CD4-positive, alpha-beta memory T cell (primary cell): ENCODE results near the gene PCOLCE2. TPM values are rescaled to one million over a fixed set of nuclear protein-coding genes. Genes with fewer than 3 reads are reported as not detected.

Source experiments
- CTCF ChIA-PET: fragments of 350-600 bp; sonication (Branson Sonifier 250); formaldehyde crosslinking; loops from one replicate; lab custom pipeline; 2021; ENCODE audit warnings: inconsistent platforms; ENCODE audit not compliant: partially characterized antibody; lab: Charles Lee
- POLR2A ChIA-PET: fragments of 350-600 bp; sonication (Branson Sonifier 250); formaldehyde crosslinking; loops from one replicate; lab custom pipeline; 2021; ENCODE audit not compliant: partially characterized antibody; lab: Charles Lee
- DNase-seq, 5 donors: peaks; one replicate each; pipeline versions ENCODE4 v3.0.0 to v3.0.0-alpha.2; 2020 to 2022; ENCODE audit warnings: mixed read lengths in 1 of 5
- H3K27ac ChIP-seq: one replicate; pipeline ENCODE4 v1.7.0; 2013; ENCODE audit warnings: low read depth, low read length
- H3K27me3 ChIP-seq: 2 replicates; pipeline ENCODE4 v1.7.0; 2013; ENCODE audit warnings: mild to moderate bottlenecking, low read length, moderate library complexity; ENCODE audit not compliant: insufficient read depth
- H3K36me3 ChIP-seq: 2 replicates; pipeline ENCODE4 v1.7.0; 2013; ENCODE audit warnings: mild to moderate bottlenecking, low read length, moderate library complexity; ENCODE audit not compliant: insufficient read depth
- H3K4me1 ChIP-seq: 2 replicates; pipeline ENCODE4 v1.7.0; 2013; ENCODE audit warnings: mild to moderate bottlenecking, low read length, moderate library complexity; ENCODE audit not compliant: insufficient read depth
- H3K4me3 ChIP-seq, 2 donors: one replicate each; pipeline ENCODE4 v1.7.0; 2013; ENCODE audit warnings: low read length in 2 of 2, mild to moderate bottlenecking in 1 of 2
- H3K9me3 ChIP-seq, 2 donors: one replicate each; pipeline ENCODE4 v1.7.0; 2013; ENCODE audit warnings: low read length in 2 of 2, control low read depth in 1 of 2; ENCODE audit not compliant: control insufficient read depth in 1 of 2
- H3K27ac Mint-ChIP-seq, 7 donors: one replicate each; pipeline ENCODE4 v1.8.0; 2020 to 2021; ENCODE audit warnings: mixed read lengths in 7 of 7, mild to moderate bottlenecking in 6 of 7, inconsistent platforms in 3 of 7, moderate library complexity in 3 of 7
- H3K27me3 Mint-ChIP-seq, 2 donors: one replicate each; pipeline ENCODE4 v1.8.0; 2020 to 2021; ENCODE audit warnings: mixed read lengths in 2 of 2
- H3K36me3 Mint-ChIP-seq, 2 donors: one replicate each; pipeline ENCODE4 v1.8.0; 2020 to 2021; ENCODE audit warnings: mixed read lengths in 2 of 2, inconsistent platforms in 1 of 2, mild to moderate bottlenecking in 1 of 2
- H3K4me1 Mint-ChIP-seq, 4 donors: one replicate each; pipeline ENCODE4 v1.8.0; 2020 to 2021; ENCODE audit warnings: mixed read lengths in 4 of 4, mild to moderate bottlenecking in 1 of 4
- H3K4me3 Mint-ChIP-seq, 8 donors: one replicate each; pipeline ENCODE4 v1.8.0; 2020 to 2021; ENCODE audit warnings: mixed read lengths in 8 of 8, mild to moderate bottlenecking in 7 of 8, moderate library complexity in 6 of 8, inconsistent platforms in 3 of 8
- H3K9me3 Mint-ChIP-seq, 8 donors: one replicate each; pipeline ENCODE4 v1.8.0; 2020 to 2021; ENCODE audit warnings: mixed read lengths in 8 of 8, mild to moderate bottlenecking in 5 of 8, inconsistent platforms in 3 of 8, moderate library complexity in 1 of 8
- intact Hi-C: fragments of 100-400 bp; cut with micrococcal nuclease; formaldehyde crosslinking; loops from one replicate; pipeline ENCODE4 v1.15.1; 2023
- polyA plus RNA-seq, 2 donors: library from polyadenylated mRNA; unstranded; fragments of 300-500 nt; fragmentation: Illumina TruSeq; gene quantifications; one replicate each; pipeline ENCODE4 v1.2.3, GENCODE V29; 2021
- total RNA-seq, 2 experiments: library from RNA; stranded (reverse); gene quantifications; one replicate each; pipeline ENCODE4 v1.2.3, GENCODE V29; 2021

The PCOLCE2 gene
- total and polyA plus RNA-seq, 4 experiments from 2014 or later, result not detected

DNA sequence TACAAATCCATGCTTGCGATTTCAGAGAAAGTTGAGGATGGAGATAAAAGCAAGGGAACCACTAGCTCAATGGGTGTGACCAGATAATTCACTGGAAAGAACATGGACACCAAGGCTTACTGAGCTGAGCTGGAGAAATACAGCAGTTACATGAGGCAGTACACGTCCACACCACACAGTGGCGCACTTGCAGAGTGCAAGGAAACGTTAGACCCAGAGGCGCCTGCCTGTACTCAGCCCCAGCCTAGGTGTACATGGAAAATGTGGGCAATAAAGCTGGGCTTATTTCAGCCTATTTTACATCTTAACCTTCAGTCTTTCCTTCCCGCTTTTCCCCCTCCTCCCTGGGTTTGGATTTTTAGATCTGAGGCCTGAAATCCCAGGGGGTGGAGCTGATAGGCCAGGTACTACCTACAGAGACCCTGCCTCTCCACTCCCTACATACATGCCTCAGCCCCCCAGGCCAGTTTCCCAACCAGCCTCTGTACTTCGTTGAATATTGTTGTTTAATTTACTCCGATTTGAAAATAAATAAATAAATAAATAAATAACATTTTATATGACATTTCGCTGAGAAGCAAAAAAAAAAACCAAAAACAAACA lies 60.1 kb downstream of the PCOLCE2 start:
- CTCF ChIA-PET, result interaction anchor here (0.7 to 1.9 kb wide), 14 partner anchors 9 to 846 kb away, joined by 3 to 7 read pairs (median 3); partner anchors contain the start of gene U2SURP
- Histone ChIP-seq H3K36me3 (no peaks in the 10 kb centered on the region), H3K9me3 (no peaks in the 10 kb centered on the region), H3K4me3 (no peak overlapping the region), H3K27me3 (no peaks in the 10 kb centered on the region), H3K4me1 (no peaks in the 10 kb centered on the region), H3K27ac (no peak overlapping the region)
- H3K4me1 Mint-ChIP-seq, result peaks cover 0 to 2% (median 0%) of the 10 kb centered on the region in 4 donors
- H3K27me3 Mint-ChIP-seq, result peaks cover 6 to 24% of the 10 kb centered on the region in 2 donors
- peaks cover 0 to 1% (median 0%) of the 10 kb centered on the region in 8 donors for H3K9me3 Mint-ChIP-seq
- peak; percentile 15 to 45 (median 29) for DNase-seq
- intact Hi-C loops, result loop anchor here (2.0 kb wide), 1 partner anchor 158 kb away; no protein-coding TSS in a partner anchor
- no peaks in the 10 kb centered on the region for H3K36me3 Mint-ChIP-seq
- no peak overlapping the region for H3K27ac Mint-ChIP-seq
- POLR2A ChIA-PET, result no interaction called here
- H3K4me3 Mint-ChIP-seq, result no peak overlapping the region

DNA sequence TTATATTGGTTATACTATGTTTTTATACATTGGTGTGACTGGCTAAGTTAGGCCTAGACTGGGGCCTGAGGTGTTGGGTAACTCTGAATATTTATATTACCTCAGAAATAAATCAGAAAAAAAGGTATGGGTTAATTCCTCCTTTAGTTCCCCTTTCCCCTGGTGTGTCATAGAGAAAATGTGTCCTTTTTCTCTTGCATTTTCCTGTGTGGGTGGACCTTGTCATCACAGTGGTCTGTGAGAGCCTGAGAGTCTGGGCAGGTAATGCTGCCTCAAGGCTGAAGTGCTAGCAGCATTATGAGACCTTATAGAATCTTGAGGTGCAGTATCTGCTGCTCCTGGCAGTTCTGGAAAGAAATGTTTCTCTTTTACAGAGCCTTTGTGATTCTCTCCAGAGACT lies 69.7 kb downstream of the PCOLCE2 start:
- Mint-ChIP-seq H3K4me3 (no peak overlapping the region), H3K27ac (no peak overlapping the region), H3K36me3 (no peaks in the 10 kb centered on the region), H3K4me1 (no peaks in the 10 kb centered on the region), H3K9me3 (no peaks in the 10 kb centered on the region), H3K27me3 (peaks cover 5 to 10% of the 10 kb centered on the region in 2 donors)
- no peaks in the 10 kb centered on the region for H3K4me1 ChIP-seq
- H3K36me3 ChIP-seq, result no peaks in the 10 kb centered on the region
- no peak overlapping the region for H3K4me3 ChIP-seq
- DNase-seq, result no peak
- POLR2A ChIA-PET, result no interaction called here
- CTCF ChIA-PET, result interaction anchor here (1.2 kb wide), 1 partner anchor 9 kb away, joined by 3 read pairs; no protein-coding TSS in a partner anchor
- intact Hi-C loops, result no loop called here
- no peak overlapping the region for H3K27ac ChIP-seq
- no peaks in the 10 kb centered on the region for H3K9me3 ChIP-seq
- no peaks in the 10 kb centered on the region for H3K27me3 ChIP-seq

DNA sequence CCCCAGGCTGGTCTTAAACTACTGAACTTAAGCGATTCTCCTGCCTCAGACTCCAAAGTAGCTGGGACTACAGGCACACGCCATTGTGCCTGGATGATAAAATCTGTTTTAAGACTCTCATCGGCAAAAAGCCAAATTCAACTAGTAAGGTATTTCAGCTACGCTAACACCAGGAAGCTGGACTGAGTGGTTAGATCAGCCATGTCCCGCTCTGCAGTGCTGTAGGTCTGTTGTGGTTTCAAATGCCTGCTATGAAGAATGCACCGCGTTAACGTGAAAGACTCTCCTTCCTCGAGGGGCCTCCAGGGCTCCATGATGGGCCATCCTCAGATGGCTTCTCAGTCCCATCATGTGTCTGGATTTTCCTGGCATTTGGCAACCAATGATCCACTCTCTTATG lies 70.2 kb downstream of the PCOLCE2 start:
- Mint-ChIP-seq H3K27me3 (peaks cover 5 to 10% of the 10 kb centered on the region in 2 donors), H3K4me1 (no peaks in the 10 kb centered on the region), H3K9me3 (no peaks in the 10 kb centered on the region), H3K27ac (no peak overlapping the region), H3K36me3 (no peaks in the 10 kb centered on the region), H3K4me3 (no peak overlapping the region)
- intact Hi-C loops, result no loop called here
- no peaks in the 10 kb centered on the region for H3K36me3 ChIP-seq
- CTCF ChIA-PET, result interaction anchor here (1.2 kb wide), 1 partner anchor 11 kb away, joined by 4 read pairs; no protein-coding TSS in a partner anchor
- no peak overlapping the region for H3K4me3 ChIP-seq
- no peaks in the 10 kb centered on the region for H3K9me3 ChIP-seq
- no peak overlapping the region for H3K27ac ChIP-seq
- H3K4me1 ChIP-seq, result no peaks in the 10 kb centered on the region
- DNase-seq, result no peak
- POLR2A ChIA-PET, result no interaction called here
- no peaks in the 10 kb centered on the region for H3K27me3 ChIP-seq

DNA sequence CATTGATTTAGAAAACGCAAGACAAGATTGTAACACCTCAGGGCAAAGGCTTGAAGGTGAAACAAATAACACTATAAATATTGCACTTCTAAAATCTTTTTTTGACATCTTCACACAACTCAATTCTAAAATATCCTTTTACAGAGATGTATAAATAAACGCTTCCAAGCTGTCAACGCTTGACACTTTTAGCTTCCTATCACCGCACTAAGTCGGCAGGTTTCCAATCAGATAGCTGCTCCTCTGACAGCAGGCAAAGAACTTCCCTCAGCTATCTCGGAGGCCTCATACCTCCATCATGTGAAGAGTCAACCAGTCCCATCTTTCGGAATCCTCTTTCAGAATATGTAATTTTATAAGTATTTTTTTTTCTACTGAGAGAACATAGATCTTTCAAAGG lies 71.0 kb downstream of the PCOLCE2 start:
- H3K27me3 ChIP-seq, result no peaks in the 10 kb centered on the region
- H3K4me3 ChIP-seq, result no peak overlapping the region
- no peaks in the 10 kb centered on the region for H3K9me3 Mint-ChIP-seq
- H3K4me3 Mint-ChIP-seq, result no peak overlapping the region
- intact Hi-C loops, result no loop called here
- no peak overlapping the region for H3K27ac ChIP-seq
- no peaks in the 10 kb centered on the region for H3K9me3 ChIP-seq
- no peaks in the 10 kb centered on the region for H3K4me1 Mint-ChIP-seq
- no peak overlapping the region for H3K27ac Mint-ChIP-seq
- H3K27me3 Mint-ChIP-seq, result peaks cover 5 to 8% of the 10 kb centered on the region in 2 donors
- no peaks in the 10 kb centered on the region for H3K4me1 ChIP-seq
- no peak for DNase-seq
- ChIA-PET POLR2A (no interaction called here), CTCF (interaction anchor here (1.2 kb wide), 1 partner anchor 11 kb away, joined by 4 read pairs; no protein-coding TSS in a partner anchor)
- no peaks in the 10 kb centered on the region for H3K36me3 Mint-ChIP-seq
- H3K36me3 ChIP-seq, result no peaks in the 10 kb centered on the region

DNA sequence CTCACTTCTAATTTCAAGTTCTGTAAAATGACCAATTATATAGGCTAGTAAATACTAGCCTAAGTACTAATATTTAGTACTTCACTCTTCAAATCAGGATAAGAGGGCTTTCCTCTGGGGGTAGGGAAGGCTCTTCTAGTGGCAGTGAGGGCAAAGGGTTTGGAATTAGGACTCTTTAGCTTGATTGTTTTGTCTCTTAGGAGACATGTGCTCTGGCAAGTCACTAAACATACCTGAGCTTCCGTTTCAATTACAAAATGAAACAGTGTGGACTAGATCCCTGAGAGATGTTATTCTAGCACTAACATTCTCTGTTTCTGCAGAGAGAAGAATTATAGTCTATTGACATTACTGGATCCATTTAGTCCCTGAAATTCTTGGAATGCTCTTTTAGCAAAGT lies 71.5 kb downstream of the PCOLCE2 start:
- no peaks in the 10 kb centered on the region for H3K36me3 ChIP-seq
- Mint-ChIP-seq H3K36me3 (no peaks in the 10 kb centered on the region), H3K27me3 (peaks cover 5 to 8% of the 10 kb centered on the region in 2 donors), H3K27ac (no peak overlapping the region), H3K4me1 (no peaks in the 10 kb centered on the region), H3K9me3 (peaks cover 0 to 2% (median 0%) of the 10 kb centered on the region in 8 donors), H3K4me3 (no peak overlapping the region)
- ChIA-PET CTCF (interaction anchor here (1.2 kb wide), 1 partner anchor 12 kb away, joined by 4 read pairs; no protein-coding TSS in a partner anchor), POLR2A (no interaction called here)
- H3K4me3 ChIP-seq, result no peak overlapping the region
- DNase-seq, result no peak
- H3K27me3 ChIP-seq, result no peaks in the 10 kb centered on the region
- no peak overlapping the region for H3K27ac ChIP-seq
- intact Hi-C loops, result no loop called here
- no peaks in the 10 kb centered on the region for H3K9me3 ChIP-seq
- no peaks in the 10 kb centered on the region for H3K4me1 ChIP-seq

DNA sequence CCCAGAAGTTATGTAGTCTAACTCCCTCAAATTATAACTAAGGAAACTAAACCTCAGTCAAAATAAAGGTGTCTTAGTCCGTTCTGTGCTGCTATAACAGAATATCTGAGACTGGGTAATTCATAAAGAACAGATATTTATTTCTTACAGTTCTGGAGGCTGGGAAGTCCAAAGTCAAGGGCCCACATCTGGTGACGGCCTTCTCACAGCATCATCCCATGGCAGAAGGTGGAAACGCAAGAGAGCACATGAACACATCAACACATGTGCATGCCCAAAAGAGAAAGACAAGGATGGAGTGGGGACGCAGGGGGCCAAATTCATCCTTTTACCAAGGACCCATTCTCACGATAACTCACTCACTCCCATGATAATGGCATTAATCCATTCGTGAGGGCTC lies 73.1 kb downstream of the PCOLCE2 start:
- Histone ChIP-seq H3K9me3 (no peaks in the 10 kb centered on the region), H3K27me3 (no peaks in the 10 kb centered on the region), H3K4me1 (no peaks in the 10 kb centered on the region), H3K4me3 (no peak overlapping the region), H3K36me3 (no peaks in the 10 kb centered on the region), H3K27ac (no peak overlapping the region)
- peaks cover 8 to 11% of the 10 kb centered on the region in 2 donors for H3K27me3 Mint-ChIP-seq
- peaks cover 0 to 2% (median 0%) of the 10 kb centered on the region in 8 donors for H3K9me3 Mint-ChIP-seq
- intact Hi-C loops, result no loop called here
- CTCF ChIA-PET, result no interaction called here
- no peak overlapping the region for H3K27ac Mint-ChIP-seq
- H3K36me3 Mint-ChIP-seq, result no peaks in the 10 kb centered on the region
- no peaks in the 10 kb centered on the region for H3K4me1 Mint-ChIP-seq
- no peak for DNase-seq
- POLR2A ChIA-PET, result no interaction called here
- no peak overlapping the region for H3K4me3 Mint-ChIP-seq

DNA sequence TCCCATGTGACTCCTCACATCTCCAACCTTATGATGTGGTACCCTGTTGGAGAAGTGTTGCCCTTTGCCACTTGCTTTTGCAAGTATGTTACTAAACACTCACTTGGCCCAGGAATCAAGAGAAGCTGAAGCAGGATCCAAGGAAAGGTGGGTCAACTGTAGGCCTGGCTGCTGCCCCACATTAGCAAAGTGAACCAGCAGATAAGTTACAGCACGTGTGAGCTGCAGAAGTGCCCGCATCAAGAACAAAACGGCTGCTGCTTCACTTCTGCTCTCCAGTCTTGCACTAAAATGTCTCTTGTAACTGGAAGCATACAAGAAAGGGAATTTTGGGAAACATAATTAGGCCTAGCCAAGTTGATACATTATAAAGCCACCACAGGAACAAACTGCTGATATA lies 79.6 kb downstream of the PCOLCE2 start:
- Histone ChIP-seq H3K4me3 (no peak overlapping the region), H3K27me3 (no peaks in the 10 kb centered on the region), H3K9me3 (no peaks in the 10 kb centered on the region), H3K36me3 (no peaks in the 10 kb centered on the region), H3K27ac (no peak overlapping the region), H3K4me1 (no peaks in the 10 kb centered on the region)
- intact Hi-C loops, result no loop called here
- H3K9me3 Mint-ChIP-seq, result peaks cover 0 to 2% (median 0%) of the 10 kb centered on the region in 8 donors
- ChIA-PET POLR2A (no interaction called here), CTCF (interaction anchor here (0.6 kb wide), 1 partner anchor 375 kb away, joined by 3 read pairs; no protein-coding TSS in a partner anchor)
- DNase-seq, result no peak
- peaks cover 3 to 9% of the 10 kb centered on the region in 2 donors for H3K27me3 Mint-ChIP-seq
- no peaks in the 10 kb centered on the region for H3K4me1 Mint-ChIP-seq
- no peak overlapping the region for H3K27ac Mint-ChIP-seq
- no peak overlapping the region for H3K4me3 Mint-ChIP-seq
- H3K36me3 Mint-ChIP-seq, result peaks cover 0 to 3% of the 10 kb centered on the region in 2 donors
